ENCODE data around the gene SPNS2. TPM values are rescaled to one million over a fixed set of nuclear protein-coding genes. Genes with fewer than 3 reads are reported as not detected.
"Not testable (repeated sequence)": the region's sequence is repeated elsewhere in the genome, so short reads cannot be mapped to it uniquely, and the experiment has no call there.

Gene SPNS2
- polyA plus RNA-seq, 4 donors: 31.2 to 52.7 (median 44.5) TPM

DNA sequence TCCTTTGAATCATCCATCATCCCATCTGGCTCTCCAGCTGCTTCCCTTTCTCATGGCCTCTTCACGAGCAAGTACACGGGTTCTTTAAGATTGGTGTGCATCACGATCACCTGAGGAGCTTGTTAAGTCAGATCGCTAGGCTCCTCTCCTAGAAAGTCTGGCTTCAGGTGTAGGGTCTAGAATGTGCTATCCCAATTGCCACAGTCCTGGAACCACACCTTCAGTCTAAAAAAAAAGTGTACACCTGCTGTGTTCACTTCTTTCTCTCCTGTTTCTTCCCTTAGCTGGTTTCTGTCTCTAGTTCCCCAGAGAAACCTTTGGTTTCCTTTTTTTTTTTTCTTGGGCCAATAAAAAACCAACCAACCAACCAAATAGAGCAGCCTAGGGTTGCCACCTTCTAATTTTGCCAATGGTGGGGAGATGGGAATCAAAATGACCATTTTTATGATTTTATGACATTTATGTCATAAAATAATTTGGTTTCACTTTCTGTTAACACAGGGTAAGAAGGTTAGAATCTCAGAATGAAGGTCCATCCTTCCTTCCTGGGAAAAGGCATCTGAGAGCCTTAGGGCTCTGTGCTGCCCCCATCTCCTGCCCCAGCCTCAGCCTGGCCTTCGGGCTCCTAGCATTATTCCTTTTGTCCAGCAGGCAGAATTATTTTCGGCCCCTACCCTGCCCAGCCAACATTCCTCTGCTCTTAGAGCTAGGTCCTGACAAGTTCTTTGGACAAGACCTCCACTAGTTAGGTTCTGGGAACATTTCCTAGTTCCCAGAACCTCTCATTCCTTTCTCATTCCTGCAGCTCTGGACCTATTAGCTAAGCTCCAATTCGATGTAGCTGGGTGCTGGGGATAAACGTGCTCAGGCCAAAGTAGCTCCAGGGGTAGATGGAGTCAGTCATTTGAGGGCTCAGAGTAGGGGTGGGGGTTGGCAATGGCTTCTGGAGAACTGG is 63.6 kb downstream of the SPNS2 start:
- DNase-seq (ENCODE audit: low read depth in 4 of 4, low spot score in 3 of 4): no peak

DNA sequence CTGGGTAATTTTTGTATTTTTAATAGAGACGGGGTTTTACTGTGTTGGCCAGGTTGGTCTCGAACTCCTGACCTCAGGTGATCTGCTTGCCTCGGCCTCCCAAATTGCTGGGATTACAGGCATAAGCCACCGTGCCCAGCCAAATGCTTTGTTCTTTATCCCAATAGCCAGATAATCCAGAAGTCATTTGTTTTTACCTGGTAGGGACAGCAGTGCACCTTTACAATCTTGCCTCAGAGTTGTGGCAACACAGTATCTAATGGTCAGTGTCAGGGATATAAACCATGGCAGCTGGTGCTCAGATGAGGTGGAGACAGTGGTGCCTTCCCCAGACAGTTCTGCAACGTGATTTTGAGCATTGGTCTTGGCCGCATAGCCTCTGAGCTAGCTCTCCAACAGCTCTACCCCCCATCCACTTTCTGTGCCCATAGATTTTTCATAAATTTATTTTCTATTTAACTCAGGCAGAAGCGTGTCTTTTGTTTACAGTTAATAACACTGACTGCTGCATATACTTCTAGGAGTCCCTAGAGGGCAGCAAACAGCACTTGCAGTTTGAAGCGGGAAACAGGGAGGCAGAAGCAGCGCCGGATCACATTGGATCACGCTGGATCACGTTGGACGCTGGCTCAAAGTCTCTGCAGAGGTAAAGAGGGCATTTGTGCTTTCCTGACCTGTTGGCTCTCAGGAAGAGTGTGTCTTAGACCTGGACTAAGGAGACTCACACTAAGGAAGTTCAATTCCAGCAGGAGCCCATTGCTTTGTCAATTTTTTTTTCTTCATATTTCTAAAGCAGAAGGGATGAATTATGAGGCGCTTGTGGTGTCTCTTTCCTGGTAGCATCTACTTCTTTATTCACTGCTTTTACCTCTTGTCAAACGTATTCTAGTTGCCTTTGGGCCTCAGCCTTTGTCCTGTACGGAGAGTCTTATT is 66.8 kb downstream of the SPNS2 start:
- peak in 1 of 4 donors; percentile 67 for DNase-seq (ENCODE audit: low read depth in 4 of 4, low spot score in 3 of 4)

DNA sequence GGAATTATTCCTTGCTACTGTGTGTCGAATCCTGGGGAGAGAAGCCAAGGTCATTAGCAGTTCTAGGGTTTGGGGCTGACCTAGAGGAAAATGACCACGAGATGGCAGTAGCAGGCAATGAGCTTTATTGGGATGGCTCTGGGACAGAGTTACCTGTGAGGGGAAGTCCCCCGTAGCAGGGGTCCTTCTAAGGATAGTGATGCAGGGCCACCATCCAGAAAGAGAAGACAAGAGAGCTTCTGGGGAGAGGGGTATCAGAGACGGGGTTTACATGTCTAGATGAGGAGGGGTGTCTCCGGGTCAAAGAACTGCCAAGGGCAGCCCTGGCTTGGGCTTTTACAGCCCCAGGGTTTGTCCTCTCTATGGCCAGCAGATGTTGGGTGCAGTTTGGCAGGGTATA is 68.1 kb downstream of the SPNS2 start:
- peak in 3 of 4 donors; percentile 60 to 67 (median 66) for DNase-seq (ENCODE audit: low read depth in 4 of 4, low spot score in 3 of 4)

DNA sequence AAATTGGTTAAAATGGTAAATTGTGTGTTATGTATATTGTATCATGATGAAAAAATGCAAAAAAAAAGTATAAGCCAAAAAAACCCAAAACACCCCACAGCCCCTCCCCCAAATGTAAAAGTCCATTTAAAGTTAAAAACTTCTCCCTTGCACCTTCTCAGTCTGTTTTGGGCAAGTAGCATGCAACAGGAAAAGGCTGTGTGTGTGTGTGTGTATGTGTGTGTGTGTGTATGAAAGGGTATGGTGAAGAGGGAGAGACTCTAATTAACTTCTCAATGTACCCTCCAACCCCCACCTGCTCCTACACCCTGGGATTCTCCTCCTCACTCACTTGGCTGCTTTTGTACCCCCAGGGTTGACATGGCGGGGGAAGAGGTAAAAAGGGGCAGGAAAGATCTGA is 70.9 kb downstream of the SPNS2 start:
- DNase-seq (ENCODE audit: low read depth in 4 of 4, low spot score in 3 of 4): no peak

DNA sequence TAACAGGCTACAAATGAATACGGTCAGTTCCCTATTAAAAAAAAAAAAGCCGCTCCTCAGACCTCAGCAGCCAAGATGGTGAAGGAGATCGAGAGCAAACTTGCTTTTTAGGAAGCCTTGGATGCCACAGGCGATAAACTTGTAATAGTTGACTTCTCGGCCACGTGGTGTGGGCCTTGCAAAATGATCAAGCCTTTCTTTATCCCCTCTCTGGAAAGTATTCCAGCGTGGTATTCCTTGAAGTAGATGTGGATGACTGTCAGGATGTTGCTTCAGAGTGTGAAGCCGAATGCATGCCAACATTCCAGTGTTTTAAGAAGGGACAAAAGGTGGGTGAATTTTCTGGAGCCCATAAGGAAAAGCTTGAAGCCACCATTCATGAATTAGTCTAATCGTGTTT is 73.5 kb downstream of the SPNS2 start:
- DNase-seq (ENCODE audit: low read depth in 4 of 4, low spot score in 3 of 4): no peak

DNA sequence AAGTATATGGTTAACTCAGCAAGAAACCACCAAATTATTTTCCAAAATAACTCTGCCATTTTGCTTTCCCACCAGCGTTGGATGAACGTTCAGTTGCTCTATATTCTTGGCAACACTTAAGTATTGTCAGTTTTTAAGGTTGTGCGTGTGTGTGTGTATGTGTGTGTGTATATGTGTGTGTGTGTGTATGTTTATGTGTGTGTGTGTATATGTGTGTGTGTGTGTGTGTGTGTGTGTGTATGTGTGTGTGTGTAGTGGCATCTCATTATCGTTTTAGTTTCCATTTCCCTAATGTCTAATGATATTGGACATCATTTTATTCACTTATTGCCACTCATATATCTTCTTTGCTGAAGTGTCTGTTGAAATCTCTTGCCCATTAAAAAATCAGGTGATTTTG is 74.4 kb downstream of the SPNS2 start:
- DNase-seq (ENCODE audit: low read depth in 4 of 4, low spot score in 3 of 4): no peak

DNA sequence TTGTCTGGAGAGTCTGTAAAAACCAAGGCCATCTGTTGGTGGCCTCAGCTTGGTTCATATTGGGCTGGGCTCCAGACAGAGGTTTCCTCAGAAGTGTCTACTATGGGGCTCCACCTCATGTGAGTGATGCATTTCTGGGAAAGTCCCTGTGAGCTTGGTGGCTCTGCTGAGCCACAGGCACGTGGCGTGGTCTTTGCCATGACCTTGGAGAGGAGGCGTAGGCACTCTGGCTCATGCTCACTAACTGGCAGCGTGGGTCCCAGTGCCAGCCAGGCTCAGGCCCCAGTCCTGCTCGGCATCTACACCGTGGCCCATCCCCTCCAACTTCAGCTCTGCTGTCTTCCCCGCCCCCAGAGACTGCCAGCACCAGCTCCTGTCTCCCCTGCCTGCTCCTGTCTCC is 75.0 kb downstream of the SPNS2 start:
- DNase-seq (ENCODE audit: low read depth in 4 of 4, low spot score in 3 of 4): no peak

DNA sequence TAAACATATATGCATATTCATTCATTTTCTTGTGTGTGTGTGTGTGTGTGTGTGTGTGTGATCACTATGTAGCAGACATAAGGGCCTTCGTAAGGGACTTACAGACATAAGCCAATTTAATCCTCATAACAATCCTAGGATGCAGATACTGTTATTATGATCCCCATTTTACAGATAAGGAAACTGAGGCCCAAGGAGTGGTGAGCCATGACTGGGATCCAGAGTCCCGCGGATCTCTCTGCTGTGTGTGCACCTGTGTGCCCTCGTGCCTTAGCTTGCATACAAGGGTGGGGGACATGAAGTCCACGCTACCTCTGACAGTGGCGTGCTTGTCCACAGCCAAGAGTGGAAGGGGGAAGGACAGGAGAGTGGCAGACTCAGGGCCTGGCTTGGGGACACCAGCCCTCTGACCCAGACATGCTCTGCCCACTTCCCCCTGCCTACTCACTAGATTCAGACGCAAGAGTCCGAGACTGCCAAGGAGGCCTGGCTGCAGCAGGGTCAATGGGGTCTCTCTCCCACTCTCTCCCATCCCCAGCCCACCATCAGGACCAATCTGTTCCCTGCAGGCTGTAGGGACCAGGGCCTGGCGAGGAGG is 75.9 kb downstream of the SPNS2 start:
- no peak for DNase-seq (ENCODE audit: low read depth in 4 of 4, low spot score in 3 of 4)

DNA sequence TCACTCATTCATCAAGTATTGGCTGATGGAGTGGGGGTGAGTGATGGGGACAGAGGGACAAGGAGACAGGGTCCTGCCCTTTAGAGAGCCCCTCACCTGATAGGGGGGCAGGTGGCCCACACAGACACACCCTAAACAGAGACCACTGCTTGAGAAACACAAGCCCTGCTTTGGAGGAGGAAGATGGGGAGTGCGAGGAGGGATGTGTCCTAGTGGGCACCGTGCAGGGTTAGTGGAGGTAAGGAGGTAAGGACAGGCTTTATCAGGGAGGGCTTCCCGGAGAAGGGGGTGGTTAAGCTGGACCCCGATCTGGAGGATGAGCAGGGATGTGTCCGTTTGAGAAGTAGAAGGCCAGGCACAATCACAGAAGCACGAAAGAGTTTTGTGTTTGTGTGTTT is 77.5 kb downstream of the SPNS2 start:
- no peak for DNase-seq (ENCODE audit: low read depth in 4 of 4, low spot score in 3 of 4)

DNA sequence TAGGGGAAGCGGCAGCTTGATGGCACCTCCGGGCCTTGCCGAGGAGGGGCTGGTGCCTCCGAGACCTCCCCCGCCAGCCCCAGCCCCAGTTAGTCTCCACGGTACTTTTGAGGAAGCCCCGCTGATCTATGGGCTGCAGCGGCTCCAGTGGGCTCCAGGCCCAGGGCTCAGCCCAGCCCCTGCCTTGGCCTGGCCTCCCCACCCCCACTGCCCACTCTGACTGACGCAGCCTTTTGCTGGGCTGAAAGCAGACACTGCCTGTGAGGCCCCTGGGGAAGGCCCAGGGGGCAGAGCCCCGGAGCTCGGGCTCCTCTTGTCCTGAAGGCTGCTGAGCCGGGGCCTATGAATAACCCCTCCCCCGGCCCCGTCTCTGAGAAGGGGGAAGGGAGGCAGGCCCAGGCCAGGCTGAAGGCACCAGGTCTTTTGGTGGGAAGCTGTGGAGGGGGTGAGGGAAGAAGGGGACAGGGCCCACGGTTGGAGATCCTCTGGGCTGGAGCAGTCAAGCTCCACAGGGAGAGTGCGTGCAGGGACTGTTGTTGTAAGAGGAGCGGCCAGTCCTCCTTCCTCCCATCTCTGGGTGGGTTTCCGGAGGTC is 78.1 kb downstream of the SPNS2 start:
- no peak for DNase-seq (ENCODE audit: low read depth in 4 of 4, low spot score in 3 of 4)

DNA sequence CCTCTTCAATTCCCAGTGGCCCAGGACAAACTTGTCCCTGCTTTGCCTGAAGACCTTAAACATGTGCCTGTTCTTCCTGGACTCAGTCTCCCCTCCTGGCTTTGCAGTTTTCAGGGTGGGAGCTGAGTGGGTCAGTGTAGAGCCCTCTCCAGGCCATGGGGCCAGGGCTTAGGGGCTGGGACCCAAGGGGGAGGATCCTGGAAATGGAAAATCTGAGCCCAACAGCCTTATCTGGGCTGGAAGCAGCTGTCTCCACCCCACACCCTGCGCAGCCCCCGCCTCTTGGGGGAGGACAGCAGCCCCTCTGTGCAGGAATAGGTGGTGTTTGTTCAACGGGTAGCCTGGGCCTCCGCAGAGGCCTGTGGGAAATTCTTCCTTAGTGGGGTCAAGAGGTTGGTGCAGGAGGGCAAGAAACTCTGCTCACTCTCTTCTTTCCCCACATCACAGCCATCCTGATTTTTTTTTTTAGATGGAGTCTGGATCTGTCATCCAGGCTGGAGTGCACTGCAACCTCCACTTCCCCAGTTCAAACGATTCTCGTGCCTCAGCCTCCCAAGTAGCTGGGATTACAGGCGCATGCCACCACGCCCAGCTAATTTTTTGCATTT is 78.8 kb downstream of the SPNS2 start:
- no peak for DNase-seq (ENCODE audit: low read depth in 4 of 4, low spot score in 3 of 4)

DNA sequence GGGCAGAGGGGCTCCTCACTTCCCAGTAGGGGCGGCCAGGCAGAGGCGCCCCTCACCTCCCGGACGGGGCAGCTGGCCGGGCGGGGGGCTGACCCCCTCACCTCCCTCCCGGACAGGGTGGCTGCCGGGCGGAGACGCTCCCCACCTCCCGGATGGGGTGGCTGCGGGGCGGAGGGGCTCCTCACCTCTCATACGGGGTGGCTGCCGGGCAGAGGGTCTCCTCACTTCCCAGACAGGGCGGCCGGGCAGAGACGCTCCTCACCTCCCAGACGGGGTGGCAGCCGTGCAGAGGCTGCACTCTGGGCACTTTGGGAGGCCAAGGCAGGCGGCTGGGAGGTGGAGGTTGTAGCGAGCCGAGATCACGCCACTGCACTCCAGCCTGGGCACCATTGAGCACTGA is 79.7 kb downstream of the SPNS2 start:
- DNase-seq (ENCODE audit: low read depth in 4 of 4, low spot score in 3 of 4): not testable (repeated sequence)

DNA sequence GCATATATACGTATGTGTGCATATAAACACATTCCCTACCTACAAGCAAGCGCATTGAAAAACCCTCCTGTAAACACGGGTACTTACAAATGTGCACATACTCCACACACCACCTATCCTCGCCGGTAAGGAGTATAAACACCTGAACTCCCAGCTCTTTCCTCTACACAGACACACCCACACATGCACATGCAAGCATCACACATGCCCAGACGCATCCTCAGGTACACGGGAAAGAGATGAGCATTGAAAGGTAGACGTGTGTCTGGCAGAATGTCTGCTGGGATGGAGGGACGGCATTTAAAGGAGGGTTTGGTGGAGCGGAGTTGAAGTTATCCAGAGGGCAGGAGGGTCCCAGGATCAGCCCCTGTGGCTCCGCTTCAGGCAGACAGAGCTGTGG is 81.0 kb downstream of the SPNS2 start:
- no peak for DNase-seq (ENCODE audit: low read depth in 4 of 4, low spot score in 3 of 4)

DNA sequence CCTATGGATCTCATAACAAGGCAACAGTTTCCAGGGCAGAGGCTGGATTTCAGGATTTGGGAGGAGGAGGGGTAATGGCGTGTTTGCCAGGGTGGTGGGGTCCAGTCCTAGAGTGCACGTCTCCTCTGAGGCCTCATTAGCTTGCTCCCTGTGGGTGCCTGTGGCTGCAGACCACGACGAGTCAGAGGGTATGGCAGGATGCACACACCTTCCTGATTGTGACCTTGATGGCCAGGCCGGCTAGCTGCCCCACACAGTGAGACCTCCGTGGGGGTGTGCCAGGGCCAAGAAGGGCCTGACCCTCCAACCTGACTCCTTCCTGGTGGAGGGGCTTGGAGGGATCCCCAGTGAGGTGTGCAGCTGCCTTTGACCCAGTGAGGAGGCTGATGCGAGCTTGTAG is 81.6 kb downstream of the SPNS2 start:
- DNase-seq (ENCODE audit: low read depth in 4 of 4, low spot score in 3 of 4): no peak

DNA sequence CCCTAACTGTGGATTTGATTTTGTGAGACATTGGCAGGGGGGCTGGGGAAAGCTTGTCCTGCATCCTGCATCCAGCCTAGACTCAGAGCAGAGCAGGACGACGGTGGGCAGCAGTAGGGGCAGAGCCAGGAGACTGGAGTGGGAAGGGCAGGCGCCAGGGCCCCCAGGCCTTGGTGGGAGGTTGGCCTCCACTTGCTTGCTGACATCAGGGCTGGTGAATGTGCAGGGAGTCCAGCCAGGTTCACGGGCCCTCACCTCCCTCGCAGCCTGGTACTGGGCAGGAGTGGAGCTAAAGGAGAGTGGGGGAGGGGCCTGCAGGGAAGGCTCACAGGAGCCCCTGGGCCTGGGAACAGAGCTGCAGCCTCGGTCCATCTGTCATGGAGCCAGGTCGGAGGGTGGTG is 83.4 kb downstream of the SPNS2 start:
- no peak for DNase-seq (ENCODE audit: low read depth in 4 of 4, low spot score in 3 of 4)

DNA sequence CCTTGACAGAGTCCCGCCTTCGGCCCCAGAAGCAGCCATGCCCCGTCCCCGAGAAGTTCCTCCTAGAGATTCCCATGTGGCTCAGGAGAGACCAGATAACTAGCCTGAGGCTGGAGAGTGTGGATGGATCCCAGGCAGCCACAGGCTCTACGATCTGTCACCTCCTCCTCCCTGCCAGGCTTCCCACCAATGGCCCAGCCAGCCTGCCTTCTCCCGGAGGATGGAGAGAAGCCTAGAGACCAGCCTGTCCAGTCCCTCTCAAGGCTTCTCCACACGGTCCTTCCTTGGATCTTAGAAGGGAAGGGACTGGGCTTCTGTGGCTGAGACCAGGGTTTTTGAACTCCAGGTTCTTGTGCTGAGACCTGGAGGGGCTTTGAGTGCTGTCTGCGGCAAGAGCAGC is 84.0 kb downstream of the SPNS2 start:
- DNase-seq (ENCODE audit: low read depth in 4 of 4, low spot score in 3 of 4): no peak

DNA sequence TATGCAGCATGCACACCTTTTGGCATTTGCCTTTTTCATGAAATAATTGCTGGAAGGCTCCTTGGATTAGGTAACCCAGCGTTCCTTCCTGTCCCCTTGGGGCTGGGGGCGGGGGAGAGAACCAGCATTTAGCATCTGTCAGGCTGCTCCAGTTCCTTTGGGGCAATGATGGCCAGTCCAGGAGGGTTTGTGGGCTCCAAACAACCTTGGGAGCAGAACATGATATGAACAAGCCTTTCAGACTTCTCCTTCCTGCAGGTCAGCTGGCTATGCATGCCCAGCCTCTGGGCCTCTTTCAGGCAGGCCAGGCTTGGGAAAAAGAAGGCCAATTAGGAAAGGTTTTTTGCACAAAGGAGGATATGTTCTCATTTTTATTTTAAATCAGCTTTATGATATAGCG is 84.5 kb downstream of the SPNS2 start:
- DNase-seq (ENCODE audit: low read depth in 4 of 4, low spot score in 3 of 4): no peak

DNA sequence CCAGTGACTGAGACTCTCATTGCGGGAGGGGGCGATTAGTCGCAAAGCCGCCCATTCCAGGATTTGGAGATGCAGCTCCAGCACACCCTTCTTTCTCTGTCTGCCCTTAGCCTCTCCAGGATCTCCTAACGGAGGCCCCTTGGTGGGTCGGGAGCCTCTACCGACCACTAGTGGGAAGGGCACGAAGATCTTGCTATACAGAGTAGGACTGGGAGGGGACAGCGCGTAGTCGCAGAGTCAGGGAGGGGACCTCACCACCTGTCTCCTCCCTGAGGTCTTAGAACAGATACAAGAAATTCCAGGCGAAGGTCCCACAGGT is 85.1 kb downstream of the SPNS2 start:
- DNase-seq (ENCODE audit: low read depth in 4 of 4, low spot score in 3 of 4): no peak

DNA sequence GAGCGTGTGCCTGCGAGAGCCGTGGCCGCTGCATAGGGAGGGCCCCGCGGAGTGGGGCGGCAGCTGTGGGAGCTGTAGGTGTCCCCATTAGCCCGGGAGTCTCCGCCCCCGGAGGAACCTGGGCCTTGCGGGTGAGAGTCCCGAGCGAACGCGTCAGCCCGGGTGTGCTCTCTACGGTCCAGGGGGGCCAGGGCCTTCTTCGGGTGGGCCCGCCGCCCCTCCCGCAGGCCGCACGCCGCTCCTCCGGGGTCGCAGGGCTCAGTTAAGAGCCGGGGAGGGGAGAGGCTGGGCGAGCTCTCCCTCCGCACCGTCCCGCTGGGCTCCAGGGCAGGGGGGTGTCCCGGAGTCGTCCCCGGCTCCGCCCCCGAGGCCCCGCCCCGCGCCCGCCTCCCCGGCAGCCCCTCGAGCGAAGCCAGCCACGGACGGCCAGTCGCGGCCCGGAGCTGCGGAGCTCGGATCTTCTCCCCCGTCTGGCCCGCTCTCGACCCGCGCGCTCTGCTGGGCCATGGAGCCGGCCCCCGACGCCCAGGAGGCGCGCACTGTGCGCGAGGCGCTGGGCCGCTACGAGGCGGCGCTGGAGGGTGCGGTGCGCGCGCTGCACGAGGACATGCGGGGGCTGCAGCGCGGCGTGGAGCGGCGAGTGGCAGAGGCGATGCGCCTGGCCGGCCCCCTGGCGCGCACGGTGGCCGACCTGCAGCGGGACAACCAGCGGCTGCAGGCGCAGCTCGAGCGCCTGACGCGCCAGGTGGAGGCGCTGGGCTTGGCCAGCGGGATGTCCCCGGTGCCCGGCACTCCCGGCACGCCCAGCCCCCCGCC is 85.6 kb downstream of the SPNS2 start, which contains the start of gene SMTNL2:
TSS of gene SMTNL2 (plus strand) at position 429 of the 816 bp plus-strand sequence. CDS start at position 506, 77 bp downstream.
- DNase-seq (ENCODE audit: low read depth in 4 of 4, low spot score in 3 of 4): peak in 1 of 4 donors; percentile 74
